Measurements from ENCODE around the gene MIER2. TPM values are rescaled to one million over a fixed set of nuclear protein-coding genes. Genes with fewer than 3 reads are reported as not detected.

MIER2 gene
- total RNA-seq, 1 donor from 2014 or later: 39.4 TPM

DNA sequence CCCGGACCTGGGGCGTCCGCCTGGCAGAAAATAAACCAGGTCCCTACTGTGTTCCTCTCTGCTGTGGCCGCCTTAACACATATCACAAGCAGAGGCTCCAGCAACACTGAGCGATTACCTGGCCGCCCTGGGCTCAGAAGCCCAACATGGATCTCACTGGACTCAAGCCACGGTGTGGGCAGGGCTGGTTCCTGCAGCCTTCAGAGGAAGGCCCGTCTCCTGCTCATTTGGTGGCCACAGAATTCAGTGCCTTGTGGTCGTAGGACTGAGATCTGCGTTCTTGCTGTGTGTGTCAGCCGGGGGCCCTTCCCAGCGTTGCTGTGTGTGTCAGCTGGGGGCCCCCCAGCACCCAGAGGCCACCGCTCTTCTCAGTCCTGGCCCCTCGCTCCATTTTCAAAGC lies 34.1 kb upstream of the MIER2 start:
- H3K27ac ChIP-seq: no peak overlapping the region
- TF ChIP-seq, protein P1, sequence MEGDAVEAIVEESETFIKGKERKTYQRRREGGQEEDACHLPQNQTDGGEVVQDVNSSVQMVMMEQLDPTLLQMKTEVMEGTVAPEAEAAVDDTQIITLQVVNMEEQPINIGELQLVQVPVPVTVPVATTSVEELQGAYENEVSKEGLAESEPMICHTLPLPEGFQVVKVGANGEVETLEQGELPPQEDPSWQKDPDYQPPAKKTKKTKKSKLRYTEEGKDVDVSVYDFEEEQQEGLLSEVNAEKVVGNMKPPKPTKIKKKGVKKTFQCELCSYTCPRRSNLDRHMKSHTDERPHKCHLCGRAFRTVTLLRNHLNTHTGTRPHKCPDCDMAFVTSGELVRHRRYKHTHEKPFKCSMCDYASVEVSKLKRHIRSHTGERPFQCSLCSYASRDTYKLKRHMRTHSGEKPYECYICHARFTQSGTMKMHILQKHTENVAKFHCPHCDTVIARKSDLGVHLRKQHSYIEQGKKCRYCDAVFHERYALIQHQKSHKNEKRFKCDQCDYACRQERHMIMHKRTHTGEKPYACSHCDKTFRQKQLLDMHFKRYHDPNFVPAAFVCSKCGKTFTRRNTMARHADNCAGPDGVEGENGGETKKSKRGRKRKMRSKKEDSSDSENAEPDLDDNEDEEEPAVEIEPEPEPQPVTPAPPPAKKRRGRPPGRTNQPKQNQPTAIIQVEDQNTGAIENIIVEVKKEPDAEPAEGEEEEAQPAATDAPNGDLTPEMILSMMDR (IDR thresholded peaks at IDR 0.05): no peak

DNA sequence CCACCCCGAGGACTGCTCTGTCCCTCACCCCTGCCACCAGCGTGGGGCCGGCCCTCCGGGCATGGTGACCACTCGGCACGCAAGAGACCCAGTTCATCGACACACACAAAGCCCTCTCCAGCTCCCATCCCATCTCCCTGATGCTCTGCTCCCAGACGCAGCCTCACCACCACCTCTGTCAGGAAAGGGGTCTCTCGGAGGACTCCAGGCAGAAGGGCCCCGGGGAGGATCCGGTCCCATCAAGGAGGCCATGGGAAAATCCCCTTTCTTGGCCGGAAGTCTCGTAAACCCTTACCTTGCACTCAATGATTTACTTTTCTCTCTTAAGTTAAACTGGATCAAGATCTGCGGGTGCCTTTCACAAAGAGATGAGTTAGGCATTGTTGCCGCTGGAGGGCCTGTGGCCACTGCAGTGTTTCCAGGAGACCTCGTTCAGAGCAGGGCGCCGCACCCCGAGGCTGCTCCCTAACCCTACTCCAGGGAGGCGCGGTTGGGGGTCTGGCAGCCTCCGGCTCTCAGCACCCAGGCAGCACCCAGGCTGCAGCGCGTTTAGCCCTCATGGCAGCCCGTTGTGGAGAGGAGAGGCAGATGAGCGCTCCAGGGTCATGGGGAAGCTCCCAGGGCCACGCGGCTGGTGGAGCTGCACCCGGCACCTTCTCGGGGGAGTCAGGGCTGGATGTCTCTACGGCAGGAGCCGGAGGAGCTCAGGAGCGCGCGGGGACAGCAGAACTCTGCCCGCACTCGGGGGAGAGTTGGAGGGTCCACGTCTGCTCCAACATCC lies 33.4 kb upstream of the MIER2 start:
- peaks cover 24% of the 10 kb centered on the region for H3K27me3 ChIP-seq (ENCODE audit: low read depth)
- H3K4me3 ChIP-seq: no peak overlapping the region
- H3K36me3 ChIP-seq: no peaks in the 10 kb centered on the region
- TF ChIP-seq, protein P1 (IDR thresholded peaks at IDR 0.05): no peak
- DNase-seq (no peak), ATAC-seq (peak; percentile 20 to 37)
- H3K27ac ChIP-seq: no peak overlapping the region
- intact Hi-C loops (cut with DNase I): no loop called here
- no peaks in the 10 kb centered on the region for H3K4me1 ChIP-seq
- H3K9me3 ChIP-seq: no peaks in the 10 kb centered on the region

More for the DNA sequence above, 34.1 kb upstream of the MIER2 start:
- ATAC-seq (peak in 1 of 2 donors; percentile 8), DNase-seq (no peak)
- Histone ChIP-seq H3K36me3 (no peaks in the 10 kb centered on the region), H3K4me1 (no peaks in the 10 kb centered on the region), H3K27me3 (ENCODE audit: low read depth) (peaks cover 24% of the 10 kb centered on the region), H3K9me3 (no peaks in the 10 kb centered on the region), H3K4me3 (no peak overlapping the region)
- intact Hi-C loops (cut with DNase I): no loop called here

DNA sequence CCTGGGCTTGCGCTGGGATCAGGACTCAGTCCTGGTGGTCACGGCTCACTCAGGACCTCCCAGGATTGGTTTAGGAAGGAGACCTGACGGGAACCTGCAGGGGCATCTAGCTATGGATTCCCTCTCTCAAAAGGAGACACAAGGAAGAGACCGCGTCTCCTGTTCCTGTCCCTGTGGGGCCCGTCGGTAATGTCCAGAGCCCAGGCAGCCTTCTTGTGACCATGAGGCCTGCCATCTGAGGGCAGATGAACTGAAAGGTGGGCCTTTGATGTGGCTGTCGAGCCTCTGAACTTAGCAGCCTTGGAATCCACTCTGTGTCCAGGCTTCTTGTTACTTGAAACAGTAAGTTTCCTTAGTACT lies 31.5 kb upstream of the MIER2 start:
- H3K36me3 ChIP-seq: no peaks in the 10 kb centered on the region
- intact Hi-C loops (cut with DNase I): no loop called here
- H3K4me3 ChIP-seq: no peak overlapping the region
- no peaks in the 10 kb centered on the region for H3K9me3 ChIP-seq
- H3K27me3 ChIP-seq (ENCODE audit: low read depth): peaks cover 25% of the 10 kb centered on the region
- ATAC-seq (no peak), DNase-seq (no peak)
- H3K4me1 ChIP-seq: peaks cover 7% of the 10 kb centered on the region
- no peak overlapping the region for H3K27ac ChIP-seq
- TF ChIP-seq, protein P1 (IDR thresholded peaks at IDR 0.05): no peak

GRCh38 chr19:375395-376110 lies 31.0 kb upstream of the MIER2 start:
- Histone ChIP-seq H3K4me3 (no peak overlapping the region), H3K36me3 (no peaks in the 10 kb centered on the region), H3K4me1 (peaks cover 7% of the 10 kb centered on the region), H3K27ac (no peak overlapping the region), H3K27me3 (ENCODE audit: low read depth) (peaks cover 28% of the 10 kb centered on the region), H3K9me3 (no peaks in the 10 kb centered on the region)
- intact Hi-C loops (cut with DNase I): no loop called here
- no peak for ATAC-seq
- DNase-seq: no peak
- TF ChIP-seq, protein P1 (IDR thresholded peaks at IDR 0.05): no peak

DNA sequence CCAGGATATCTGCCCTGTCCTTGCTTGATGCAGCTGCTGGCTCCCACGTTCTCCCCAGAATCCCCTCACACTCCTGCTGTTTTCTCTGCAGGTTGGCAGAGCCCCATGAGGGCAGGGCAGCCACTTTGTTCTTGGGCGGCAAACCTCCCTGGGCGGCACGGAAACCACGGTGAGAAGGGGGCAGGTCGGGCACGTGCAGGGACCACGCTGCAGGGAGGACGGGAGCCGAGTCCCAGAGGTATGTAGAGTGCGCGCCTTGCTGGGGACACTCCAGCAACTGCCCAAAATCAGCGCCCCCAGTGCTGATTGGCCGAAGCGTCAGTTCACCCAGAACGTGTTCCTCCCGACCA lies 30.3 kb upstream of the MIER2 start:
- H3K27me3 ChIP-seq (ENCODE audit: low read depth): peaks cover 29% of the 10 kb centered on the region
- H3K9me3 ChIP-seq: no peaks in the 10 kb centered on the region
- H3K4me3 ChIP-seq: no peak overlapping the region
- ATAC-seq (no peak), DNase-seq (no peak)
- TF ChIP-seq, protein P1 (IDR thresholded peaks at IDR 0.05): no peak
- intact Hi-C loops (cut with DNase I): no loop called here
- H3K36me3 ChIP-seq: no peaks in the 10 kb centered on the region
- peaks cover 7% of the 10 kb centered on the region for H3K4me1 ChIP-seq
- no peak overlapping the region for H3K27ac ChIP-seq

Measured in lower lobe of right lung (tissue), 2 donors.